IMR-90 (cell line): ENCODE data around the gene GRIK1. TPM values are rescaled to one million over a fixed set of nuclear protein-coding genes. Genes with fewer than 3 reads are reported as not detected.

Source experiments
- ATAC-seq: fragments of 200-7000 bp; cut with Tn5 transposase; 2 replicates; pipeline ENCODE4 v1.9.1; 2020; ENCODE audit warnings: low read depth, mild to moderate bottlenecking, moderate library complexity
- BruUV-seq: library from RNA; stranded (reverse); fragments of 400-500 nt; replicated peaks from 2 replicates; lab custom pipeline; 2021; lab: Mats Ljungman, UMichigan
- CTCF ChIA-PET: fragments of 300-600 bp; formaldehyde crosslinking; extraction: SDS; loops from one replicate; lab custom pipeline; 2021; ENCODE audit warnings: antibody characterized with exemption; lab: Yijun Ruan, JAX
- POLR2A ChIA-PET: fragments of 300-600 bp; sonication (Branson Sonifier 250); formaldehyde crosslinking; loops from one replicate; lab custom pipeline; 2022; ENCODE audit warnings: antibody characterized with exemption; ENCODE audit not compliant: unreplicated experiment; lab: Charles Lee
- DNase-seq: peaks from one replicate; pipeline ENCODE4 v3.0.0; 2013
- H2AFZ ChIP-seq: replicated peaks from 2 replicates; pipeline ENCODE3; 2013; ENCODE audit warnings: low read length, mild to moderate bottlenecking; ENCODE audit not compliant: poor library complexity
- H2AK5ac ChIP-seq: 2 replicates; pipeline ENCODE4 v1.6.1; 2013; ENCODE audit warnings: low read depth, low read length, inconsistent platforms
- H2AK9ac ChIP-seq: replicated peaks from 2 replicates; pipeline ENCODE3; 2013; ENCODE audit warnings: mild to moderate bottlenecking, low read depth, low read length, moderate library complexity; ENCODE audit not compliant: poor library complexity
- H2BK120ac ChIP-seq: 2 replicates; pipeline ENCODE4 v1.6.1; 2013; ENCODE audit warnings: low read depth, low read length, inconsistent platforms
- H2BK15ac ChIP-seq: 3 replicates; pipeline ENCODE4 v1.6.1; 2013; ENCODE audit warnings: low read depth, low read length, inconsistent platforms
- H2BK20ac ChIP-seq: 2 replicates; pipeline ENCODE4 v1.6.1; 2013; ENCODE audit warnings: low read depth, mild to moderate bottlenecking, inconsistent platforms, low read length, moderate library complexity
- H2BK5ac ChIP-seq: 2 replicates; pipeline ENCODE4 v1.6.1; 2013; ENCODE audit warnings: mild to moderate bottlenecking, low read depth, low read length, inconsistent platforms; ENCODE audit not compliant: poor library complexity, severe bottlenecking
- H3K14ac ChIP-seq: replicated peaks from 2 replicates; pipeline ENCODE4 v1.6.1; 2013; ENCODE audit warnings: low read depth, low read length, inconsistent platforms
- H3K18ac ChIP-seq: 2 replicates; pipeline ENCODE4 v1.6.1; 2013; ENCODE audit warnings: low read depth, low read length, control low read depth
- H3K23ac ChIP-seq: 2 replicates; pipeline ENCODE4 v1.6.1; 2013; ENCODE audit warnings: low read depth, low read length, inconsistent platforms
- H3K27ac ChIP-seq: 2 replicates; pipeline ENCODE4 v1.5.1; 2013; ENCODE audit warnings: mild to moderate bottlenecking, control low read depth, low read length; ENCODE audit not compliant: insufficient read depth
- H3K27me3 ChIP-seq: 2 replicates; pipeline ENCODE4 v1.6.1; 2013; ENCODE audit warnings: low read length; ENCODE audit not compliant: control insufficient read depth, insufficient read depth
- H3K36me3 ChIP-seq: 2 replicates; pipeline ENCODE4 v1.6.1; 2013; ENCODE audit warnings: low read length, mixed read lengths; ENCODE audit not compliant: control insufficient read depth, insufficient read depth
- H3K4ac ChIP-seq: 2 replicates; pipeline ENCODE4 v1.6.1; 2013; ENCODE audit warnings: low read depth, low read length, inconsistent platforms
- H3K4me1 ChIP-seq: 2 replicates; pipeline ENCODE4 v1.6.1; 2013; ENCODE audit warnings: low read length, mixed read lengths; ENCODE audit not compliant: control insufficient read depth, insufficient read depth
- H3K4me2 ChIP-seq: 2 replicates; pipeline ENCODE4 v1.6.1; 2013; ENCODE audit warnings: low read depth, mild to moderate bottlenecking, control low read depth, low read length, moderate library complexity
- H3K4me3 ChIP-seq: 2 replicates; pipeline ENCODE4 v1.5.1; 2013; ENCODE audit warnings: low read depth, mild to moderate bottlenecking, control low read depth, low read length, moderate library complexity; ENCODE audit not compliant: insufficient read depth
- H3K56ac ChIP-seq: 2 replicates; pipeline ENCODE4 v1.6.1; 2013; ENCODE audit warnings: low read length, inconsistent platforms; ENCODE audit not compliant: insufficient read depth; ENCODE audit errors: extremely low read depth
- H3K79me1 ChIP-seq, 2 experiments: 2 replicates each; pipeline ENCODE4 v1.6.1; 2013; ENCODE audit warnings: low read length in 2 of 2, inconsistent platforms in 1 of 2, low read depth in 1 of 2
- H3K9ac ChIP-seq: 2 replicates; pipeline ENCODE4 v1.6.1; 2013; ENCODE audit warnings: low read depth, low read length, control low read depth
- H3K9me1 ChIP-seq: 2 replicates; pipeline ENCODE4 v1.6.1; 2013; ENCODE audit warnings: low read length, inconsistent platforms; ENCODE audit not compliant: insufficient read depth
- H3K9me3 ChIP-seq: 2 replicates; pipeline ENCODE4 v1.6.1; 2013; ENCODE audit warnings: low read length; ENCODE audit not compliant: control insufficient read depth, insufficient read depth
- H4K20me1 ChIP-seq: 2 replicates; pipeline ENCODE4 v1.6.1; 2013; ENCODE audit warnings: low read length, inconsistent platforms; ENCODE audit not compliant: insufficient read depth
- H4K5ac ChIP-seq: 2 replicates; pipeline ENCODE4 v1.6.1; 2013; ENCODE audit warnings: mild to moderate bottlenecking, low read depth, low read length, control low read depth
- H4K8ac ChIP-seq, 2 experiments: 2 replicates each; pipeline ENCODE4 v1.6.1; 2013; ENCODE audit warnings: low read depth in 2 of 2, low read length in 2 of 2, control low read depth in 1 of 2, inconsistent platforms in 1 of 2
- H4K91ac ChIP-seq: 2 replicates; pipeline ENCODE4 v1.6.1; 2013; ENCODE audit warnings: low read depth, low read length, inconsistent platforms; ENCODE audit not compliant: insufficient read depth
- BHLHE40 ChIP-seq: fragments of 150-350 bp; IDR thresholded peaks from 2 replicates; pipeline ENCODE4 v1.6.1; 2016; ENCODE audit warnings: mild to moderate bottlenecking, low read depth, low read length
- CEBPB ChIP-seq: IDR thresholded peaks from 2 replicates; pipeline ENCODE4 v1.6.1; 2012; ENCODE audit warnings: low read depth, low read length, improper control_type of control experiment
- CHD1 ChIP-seq: IDR thresholded peaks from 2 replicates; pipeline ENCODE4 v1.6.1; 2012; ENCODE audit warnings: low read depth, low read length, improper control_type of control experiment
- FOS ChIP-seq: fragments of 150-350 bp; IDR thresholded peaks from 2 replicates; pipeline ENCODE4 v1.6.1; 2016; ENCODE audit warnings: low read depth, low read length
- MAFK ChIP-seq: IDR thresholded peaks from 2 replicates; pipeline ENCODE4 v1.6.1; 2012; ENCODE audit warnings: low read depth, low read length, improper control_type of control experiment
- MAZ ChIP-seq: IDR thresholded peaks from 2 replicates; pipeline ENCODE4 v1.6.1; 2012; ENCODE audit warnings: low read depth, mild to moderate bottlenecking, low read length, improper control_type of control experiment, moderate library complexity, borderline replicate concordance
- MXI1 ChIP-seq: IDR thresholded peaks from 2 replicates; pipeline ENCODE4 v1.6.1; 2012; ENCODE audit warnings: low read depth, mild to moderate bottlenecking, low read length, moderate library complexity, borderline replicate concordance
- NFE2L2 ChIP-seq: fragments of 150-350 bp; IDR thresholded peaks from 2 replicates; pipeline ENCODE4 v1.6.1; 2016; ENCODE audit warnings: low read depth, mild to moderate bottlenecking, low read length
- POLR2A ChIP-seq: IDR thresholded peaks from 2 replicates; pipeline ENCODE4 v1.6.1; 2012; ENCODE audit warnings: mild to moderate bottlenecking, low read depth, low read length
- RAD21 ChIP-seq: IDR thresholded peaks from 2 replicates; pipeline ENCODE4 v1.6.1; 2012; ENCODE audit warnings: low read length, improper control_type of control experiment
- RCOR1 ChIP-seq: IDR thresholded peaks from 2 replicates; pipeline ENCODE4 v1.6.1; 2012; ENCODE audit warnings: mild to moderate bottlenecking, low read length, improper control_type of control experiment; ENCODE audit not compliant: insufficient replicate concordance
- RFX5 ChIP-seq: IDR thresholded peaks from 2 replicates; pipeline ENCODE4 v1.8.0; 2012; ENCODE audit warnings: low read depth, mild to moderate bottlenecking, low read length, moderate library complexity
- SMC3 ChIP-seq: fragments of 150-350 bp; IDR thresholded peaks from 2 replicates; pipeline ENCODE4 v1.6.1; 2016; ENCODE audit warnings: low read depth, mild to moderate bottlenecking, antibody characterized with exemption, low read length, moderate library complexity
- dilution Hi-C: fragments of 300-500 bp; cut with HindIII; formaldehyde crosslinking; loops from one replicate; pipeline ENCODE4 v1.14.3; 2018; ENCODE audit warnings: low sequenced_read_pairs; ENCODE audit not compliant: unreplicated experiment
- in situ Hi-C: fragments of 300-500 bp; cut with MboI; formaldehyde crosslinking; loops from 3 replicates; pipeline ENCODE4 v1.14.3; 2019; ENCODE audit warnings: low sequenced_read_pairs, inconsistent platforms, mixed read lengths
- intact Hi-C: fragments of 100-400 bp; cut with micrococcal nuclease; formaldehyde crosslinking; loops from 2 replicates; pipeline ENCODE4 v1.10.0; 2022
- polyA plus RNA-seq, 3 experiments: library from polyadenylated mRNA; depleted of rRNA; stranded (reverse); fragments of >200 nt; gene quantifications; 2 replicates each; pipeline ENCODE4 v1.2.3, GENCODE V29; 2012; ENCODE audit warnings: low replicate concordance in 1 of 3
- total RNA-seq: library from RNA; depleted of rRNA; stranded (reverse); fragments of >200 nt; gene quantifications from 2 replicates; pipeline ENCODE4 v1.2.3, GENCODE V29; 2012
- TF ChIP-seq, protein P1 (sequence below): conservative IDR thresholded peaks from 2 replicates; pipeline ENCODE4 v1.5.1; 2012; ENCODE audit warnings: mild to moderate bottlenecking, low read depth, low read length, improper control_type of control experiment
- TF ChIP-seq, protein P2 (sequence below): fragments of 150-350 bp; IDR thresholded peaks from 2 replicates; pipeline ENCODE4 v1.6.1; 2016; ENCODE audit warnings: low read depth, mild to moderate bottlenecking, low read length, moderate library complexity, borderline replicate concordance
- TF ChIP-seq, protein P3 (sequence below): fragments of 150-350 bp; IDR thresholded peaks from 2 replicates; pipeline ENCODE4 v1.6.1; 2017; ENCODE audit warnings: mild to moderate bottlenecking, antibody characterized with exemption, low read length, low read depth

Gene GRIK1
- total and polyA plus RNA-seq, 2 of the 4 experiments (the other 2 are of a cell fraction) = not detected

DNA sequence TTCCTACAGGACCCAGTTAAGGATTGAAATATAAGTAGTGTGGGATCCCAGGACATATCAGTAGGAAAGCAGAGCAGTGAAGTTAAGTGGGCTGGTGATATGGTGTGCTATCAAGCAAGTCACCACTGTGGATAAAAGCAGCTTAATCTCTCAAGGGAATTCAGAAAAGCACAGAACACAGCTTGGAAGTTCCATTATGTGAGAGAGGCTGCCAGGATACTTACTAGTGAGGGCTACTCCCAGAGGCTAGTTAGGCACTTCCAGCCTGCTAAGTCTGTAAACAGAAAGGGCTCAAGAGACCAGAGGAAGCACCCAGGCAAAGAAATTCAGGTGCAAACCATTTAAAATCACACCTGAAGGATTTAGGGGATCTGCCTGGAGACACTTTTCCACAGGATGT is 18.8 kb upstream of the GRIK1 start:
- DNase-seq (no peak), ATAC-seq (no peak)
- Histone ChIP-seq H3K36me3 (no peaks in the 10 kb centered on the region), H3K27me3 (no peaks in the 10 kb centered on the region), H4K91ac (no peak overlapping the region), H2BK5ac (no peak overlapping the region), H2BK20ac (no peak overlapping the region), H3K4me3 (no peak overlapping the region), H3K23ac (no peak overlapping the region), H4K5ac (no peak overlapping the region), H2AK9ac (no peak overlapping the region), H3K4me1 (no peaks in the 10 kb centered on the region), H4K8ac (no peak overlapping the region), H2BK120ac (no peak overlapping the region), H2AFZ (no peak overlapping the region), H3K9ac (no peak overlapping the region), H3K56ac (no peak overlapping the region), H3K9me1 (no peaks in the 10 kb centered on the region), H3K18ac (no peak overlapping the region), H3K14ac (no peak overlapping the region), H3K4me2 (no peak overlapping the region), H2AK5ac (no peak overlapping the region), H3K9me3 (0 out of 2 replicates have a peak, but pooled peaks cover 2% of the 10 kb centered on the region), H3K79me1 (no peaks in the 10 kb centered on the region), H2BK15ac (no peak overlapping the region), H3K27ac (no peak overlapping the region), H4K20me1 (no peaks in the 10 kb centered on the region), H3K4ac (no peak overlapping the region)
- CTCF ChIA-PET = no interaction called here
- intact Hi-C loops (no loop called here), dilution Hi-C loops (no loop called here), in situ Hi-C loops (no loop called here)
- POLR2A ChIA-PET = no interaction called here
- TF ChIP-seq MAZ (no peak), MXI1 (no peak), MAFK (no peak), RCOR1 (no peak), CEBPB (no peak), FOS (no peak), RAD21 (no peak), RFX5 (no peak), NFE2L2 (no peak), SMC3 (no peak), BHLHE40 (no peak), POLR2A (no peak), CHD1 (no peak)
- TF ChIP-seq, protein P1, sequence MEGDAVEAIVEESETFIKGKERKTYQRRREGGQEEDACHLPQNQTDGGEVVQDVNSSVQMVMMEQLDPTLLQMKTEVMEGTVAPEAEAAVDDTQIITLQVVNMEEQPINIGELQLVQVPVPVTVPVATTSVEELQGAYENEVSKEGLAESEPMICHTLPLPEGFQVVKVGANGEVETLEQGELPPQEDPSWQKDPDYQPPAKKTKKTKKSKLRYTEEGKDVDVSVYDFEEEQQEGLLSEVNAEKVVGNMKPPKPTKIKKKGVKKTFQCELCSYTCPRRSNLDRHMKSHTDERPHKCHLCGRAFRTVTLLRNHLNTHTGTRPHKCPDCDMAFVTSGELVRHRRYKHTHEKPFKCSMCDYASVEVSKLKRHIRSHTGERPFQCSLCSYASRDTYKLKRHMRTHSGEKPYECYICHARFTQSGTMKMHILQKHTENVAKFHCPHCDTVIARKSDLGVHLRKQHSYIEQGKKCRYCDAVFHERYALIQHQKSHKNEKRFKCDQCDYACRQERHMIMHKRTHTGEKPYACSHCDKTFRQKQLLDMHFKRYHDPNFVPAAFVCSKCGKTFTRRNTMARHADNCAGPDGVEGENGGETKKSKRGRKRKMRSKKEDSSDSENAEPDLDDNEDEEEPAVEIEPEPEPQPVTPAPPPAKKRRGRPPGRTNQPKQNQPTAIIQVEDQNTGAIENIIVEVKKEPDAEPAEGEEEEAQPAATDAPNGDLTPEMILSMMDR = no peak
- TF ChIP-seq, protein P2, sequence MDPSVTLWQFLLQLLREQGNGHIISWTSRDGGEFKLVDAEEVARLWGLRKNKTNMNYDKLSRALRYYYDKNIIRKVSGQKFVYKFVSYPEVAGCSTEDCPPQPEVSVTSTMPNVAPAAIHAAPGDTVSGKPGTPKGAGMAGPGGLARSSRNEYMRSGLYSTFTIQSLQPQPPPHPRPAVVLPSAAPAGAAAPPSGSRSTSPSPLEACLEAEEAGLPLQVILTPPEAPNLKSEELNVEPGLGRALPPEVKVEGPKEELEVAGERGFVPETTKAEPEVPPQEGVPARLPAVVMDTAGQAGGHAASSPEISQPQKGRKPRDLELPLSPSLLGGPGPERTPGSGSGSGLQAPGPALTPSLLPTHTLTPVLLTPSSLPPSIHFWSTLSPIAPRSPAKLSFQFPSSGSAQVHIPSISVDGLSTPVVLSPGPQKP = no peak
- TF ChIP-seq, protein P3, sequence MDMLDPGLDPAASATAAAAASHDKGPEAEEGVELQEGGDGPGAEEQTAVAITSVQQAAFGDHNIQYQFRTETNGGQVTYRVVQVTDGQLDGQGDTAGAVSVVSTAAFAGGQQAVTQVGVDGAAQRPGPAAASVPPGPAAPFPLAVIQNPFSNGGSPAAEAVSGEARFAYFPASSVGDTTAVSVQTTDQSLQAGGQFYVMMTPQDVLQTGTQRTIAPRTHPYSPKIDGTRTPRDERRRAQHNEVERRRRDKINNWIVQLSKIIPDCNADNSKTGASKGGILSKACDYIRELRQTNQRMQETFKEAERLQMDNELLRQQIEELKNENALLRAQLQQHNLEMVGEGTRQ = no peak
- BruUV-seq = no TSS peak
